Esophagus muscularis mucosa (tissue), 4 donors: ENCODE data around the gene CRTAP.

Source experiments
- CTCF ChIP-seq, 3 experiments: fragments of 200-600 bp in 2 of 3; fragments of 450-650 bp in 1 of 3; sonication (generic) in 2 of 3; IDR thresholded peaks; one replicate each; pipeline ENCODE4 v1.5.1; 2017 to 2019; ENCODE audit warnings: antibody characterized with exemption in 3 of 3, mild to moderate bottlenecking in 2 of 3, moderate library complexity in 1 of 3
- EP300 ChIP-seq: sonication (generic); formaldehyde crosslinking; IDR thresholded peaks from one replicate; pipeline ENCODE4 v1.6.1; 2017; ENCODE audit warnings: antibody characterized with exemption
- POLR2A ChIP-seq: fragments of 450-650 bp; IDR thresholded peaks from one replicate; pipeline ENCODE4 v1.6.1; 2017; ENCODE audit warnings: antibody characterized with exemption, moderate library complexity, mild to moderate bottlenecking, low read depth
- POLR2AphosphoS5 ChIP-seq, 2 donors: sonication (generic); formaldehyde crosslinking; IDR thresholded peaks; one replicate each; pipeline ENCODE4 v1.6.1; 2017; ENCODE audit warnings: antibody characterized with exemption in 2 of 2

- TF ChIP-seq CTCF (IDR thresholded peaks at IDR 0.05) (no peak), POLR2AphosphoS5 (IDR thresholded peaks at IDR 0.05) (no peak), POLR2A (no peak), EP300 (no peak)
Measured at GRCh38 chr3:33130144-33130543, 16.3 kb downstream of the CRTAP start.
